Measurements from ENCODE around the gene TJP2.
"Not testable (repeated sequence)": the region's sequence is repeated elsewhere in the genome, so short reads cannot be mapped to it uniquely, and the experiment has no call there.

TJP2 gene

GRCh38 chr9:69297300-69297980 lies 123.4 kb downstream of the TJP2 start:
- TF ChIP-seq CTCF (IDR thresholded peaks at IDR 0.05; ENCODE audit: low read depth, low read length), result no peak
- no peak overlapping the region for H3K4me3 ChIP-seq (ENCODE audit: low read depth, low read length)

- no peak for TF ChIP-seq CTCF (IDR thresholded peaks at IDR 0.05; ENCODE audit: low read depth, low read length)
- no peak overlapping the region for H3K4me3 ChIP-seq (ENCODE audit: low read depth, low read length)
Measured at GRCh38 chr9:69299315-69299714, 125.2 kb downstream of the TJP2 start.

GRCh38 chr9:69299826-69300225 lies 125.7 kb downstream of the TJP2 start:
- H3K4me3 ChIP-seq (ENCODE audit: low read depth, low read length), result no peak overlapping the region
- TF ChIP-seq CTCF (IDR thresholded peaks at IDR 0.05; ENCODE audit: low read depth, low read length), result no peak

GRCh38 chr9:69303331-69303730 lies 129.3 kb downstream of the TJP2 start:
- TF ChIP-seq CTCF (IDR thresholded peaks at IDR 0.05; ENCODE audit: low read depth, low read length), result no peak
- no peak overlapping the region for H3K4me3 ChIP-seq (ENCODE audit: low read depth, low read length)

- H3K4me3 ChIP-seq (ENCODE audit: low read depth, low read length), result not testable (repeated sequence)
Measured at GRCh38 chr9:69306895-69307445, 132.9 kb downstream of the TJP2 start.

- no peak overlapping the region for H3K4me3 ChIP-seq (ENCODE audit: low read depth, low read length)
- no peak for TF ChIP-seq CTCF (IDR thresholded peaks at IDR 0.05; ENCODE audit: low read depth, low read length)
Measured at GRCh38 chr9:69307446-69308205, 133.5 kb downstream of the TJP2 start.

- no peak for TF ChIP-seq CTCF (IDR thresholded peaks at IDR 0.05; ENCODE audit: low read depth, low read length)
- no peak overlapping the region for H3K4me3 ChIP-seq (ENCODE audit: low read depth, low read length)
Measured at GRCh38 chr9:69308206-69308931, 134.3 kb downstream of the TJP2 start.
